ENCODE data around the gene SMARCA5.
A peak's percentile ranks its signal among the peaks of the same experiment; 100 is the strongest.

- TF ChIP-seq POLR2A (IDR thresholded peaks at IDR 0.05) (no peak), POLR2AphosphoS5 (IDR thresholded peaks at IDR 0.05) (no peak), EP300 (IDR thresholded peaks at IDR 0.05) (no peak)
- TF ChIP-seq, protein P1, sequence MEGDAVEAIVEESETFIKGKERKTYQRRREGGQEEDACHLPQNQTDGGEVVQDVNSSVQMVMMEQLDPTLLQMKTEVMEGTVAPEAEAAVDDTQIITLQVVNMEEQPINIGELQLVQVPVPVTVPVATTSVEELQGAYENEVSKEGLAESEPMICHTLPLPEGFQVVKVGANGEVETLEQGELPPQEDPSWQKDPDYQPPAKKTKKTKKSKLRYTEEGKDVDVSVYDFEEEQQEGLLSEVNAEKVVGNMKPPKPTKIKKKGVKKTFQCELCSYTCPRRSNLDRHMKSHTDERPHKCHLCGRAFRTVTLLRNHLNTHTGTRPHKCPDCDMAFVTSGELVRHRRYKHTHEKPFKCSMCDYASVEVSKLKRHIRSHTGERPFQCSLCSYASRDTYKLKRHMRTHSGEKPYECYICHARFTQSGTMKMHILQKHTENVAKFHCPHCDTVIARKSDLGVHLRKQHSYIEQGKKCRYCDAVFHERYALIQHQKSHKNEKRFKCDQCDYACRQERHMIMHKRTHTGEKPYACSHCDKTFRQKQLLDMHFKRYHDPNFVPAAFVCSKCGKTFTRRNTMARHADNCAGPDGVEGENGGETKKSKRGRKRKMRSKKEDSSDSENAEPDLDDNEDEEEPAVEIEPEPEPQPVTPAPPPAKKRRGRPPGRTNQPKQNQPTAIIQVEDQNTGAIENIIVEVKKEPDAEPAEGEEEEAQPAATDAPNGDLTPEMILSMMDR (IDR thresholded peaks at IDR 0.05): peak in 4 of 6 experiments; percentile 11 to 17 (median 14)
Measured at GRCh38 chr4:143531380-143531779, 17.9 kb downstream of the SMARCA5 start.
